C4-2B (cell line): ENCODE measurements around the gene KCTD16.

Experiments
- H3K27ac ChIP-seq: fragments of 450-650 bp; 2 replicates; pipeline ENCODE4 v1.5.1; 2017
- ZFX ChIP-seq: fragments of 450-650 bp; IDR thresholded peaks from 2 replicates; pipeline ENCODE4 v1.6.1; 2017
- TF ChIP-seq, protein P1 (sequence below): fragments of 450-650 bp; conservative IDR thresholded peaks from 2 replicates; pipeline ENCODE4 v1.5.1; 2017; ENCODE audit warnings: mild to moderate bottlenecking

The KCTD16 gene

DNA sequence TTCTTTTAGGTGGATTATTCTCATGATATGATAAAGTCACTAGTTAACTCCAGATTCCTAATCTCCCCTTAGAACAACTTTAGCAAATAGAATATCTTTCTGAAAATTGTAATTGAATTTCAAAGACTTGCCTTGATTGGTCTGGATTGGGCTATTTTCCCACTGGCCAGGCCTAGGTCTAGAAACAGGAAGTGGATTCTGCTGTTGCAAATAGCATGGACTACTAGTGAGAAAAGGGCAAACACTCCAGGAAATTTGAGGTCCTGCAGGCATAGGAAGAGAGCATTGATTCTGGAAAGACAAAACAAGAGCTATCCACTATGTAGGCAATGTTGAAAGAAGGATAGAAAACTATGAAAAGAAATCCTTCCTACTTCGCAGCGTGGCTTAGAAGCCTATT, 113.4 kb downstream of the KCTD16 start:
- TF ChIP-seq, protein P1, sequence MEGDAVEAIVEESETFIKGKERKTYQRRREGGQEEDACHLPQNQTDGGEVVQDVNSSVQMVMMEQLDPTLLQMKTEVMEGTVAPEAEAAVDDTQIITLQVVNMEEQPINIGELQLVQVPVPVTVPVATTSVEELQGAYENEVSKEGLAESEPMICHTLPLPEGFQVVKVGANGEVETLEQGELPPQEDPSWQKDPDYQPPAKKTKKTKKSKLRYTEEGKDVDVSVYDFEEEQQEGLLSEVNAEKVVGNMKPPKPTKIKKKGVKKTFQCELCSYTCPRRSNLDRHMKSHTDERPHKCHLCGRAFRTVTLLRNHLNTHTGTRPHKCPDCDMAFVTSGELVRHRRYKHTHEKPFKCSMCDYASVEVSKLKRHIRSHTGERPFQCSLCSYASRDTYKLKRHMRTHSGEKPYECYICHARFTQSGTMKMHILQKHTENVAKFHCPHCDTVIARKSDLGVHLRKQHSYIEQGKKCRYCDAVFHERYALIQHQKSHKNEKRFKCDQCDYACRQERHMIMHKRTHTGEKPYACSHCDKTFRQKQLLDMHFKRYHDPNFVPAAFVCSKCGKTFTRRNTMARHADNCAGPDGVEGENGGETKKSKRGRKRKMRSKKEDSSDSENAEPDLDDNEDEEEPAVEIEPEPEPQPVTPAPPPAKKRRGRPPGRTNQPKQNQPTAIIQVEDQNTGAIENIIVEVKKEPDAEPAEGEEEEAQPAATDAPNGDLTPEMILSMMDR, result no peak
- no peak for TF ChIP-seq ZFX

DNA sequence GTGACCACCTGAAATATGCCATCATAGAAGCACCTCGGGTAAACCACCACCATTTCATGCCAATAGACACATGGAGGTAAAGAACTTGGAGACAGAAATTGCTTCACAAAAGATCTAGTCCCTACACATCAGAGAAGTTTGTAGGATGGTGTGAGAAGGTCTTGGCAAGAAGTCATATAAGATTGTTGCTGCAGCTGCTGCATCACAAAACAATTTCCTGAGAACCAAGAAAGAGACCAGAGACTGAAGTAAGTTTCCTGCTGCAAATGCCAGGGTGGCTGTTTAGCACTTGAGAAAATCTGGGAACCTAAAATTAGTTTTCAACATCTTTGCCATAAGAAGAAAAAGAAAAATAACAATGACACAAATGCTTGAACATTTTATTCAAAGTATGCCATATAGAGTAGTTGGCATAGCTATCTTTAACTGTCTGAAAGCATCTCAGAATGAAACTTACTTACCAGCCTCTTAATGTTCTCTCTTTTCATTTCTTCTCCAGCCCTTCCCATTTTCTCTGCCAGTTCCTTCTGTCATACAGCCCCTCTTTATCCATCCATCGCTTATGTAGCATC, 114.3 kb downstream of the KCTD16 start:
- TF ChIP-seq, protein P1, result no peak
- TF ChIP-seq ZFX, result no peak
- no peak overlapping the region for H3K27ac ChIP-seq

More for the DNA sequence above, 113.4 kb downstream of the KCTD16 start:
- H3K27ac ChIP-seq, result no peak overlapping the region

DNA sequence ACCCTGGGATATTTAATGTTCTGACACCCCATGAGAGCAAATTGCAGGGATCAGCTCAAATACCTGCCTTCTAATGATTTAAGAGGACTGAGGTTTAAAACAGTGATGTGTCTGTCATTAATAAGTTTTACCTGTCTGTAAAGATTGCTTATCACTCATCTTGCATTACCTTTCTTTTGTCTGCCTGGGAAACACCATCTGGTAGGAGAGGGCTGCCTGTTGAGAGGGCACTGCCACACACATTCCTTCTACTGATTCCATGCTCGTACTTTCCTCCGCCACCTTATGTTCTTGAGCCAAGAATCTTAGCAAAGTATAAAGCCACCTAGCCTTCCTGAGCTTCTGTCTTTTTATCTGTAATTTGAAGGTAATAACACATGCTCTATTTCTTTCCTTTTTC, 118.6 kb downstream of the KCTD16 start:
- no peak for TF ChIP-seq ZFX
- TF ChIP-seq, protein P1, result no peak
- H3K27ac ChIP-seq, result no peak overlapping the region

DNA sequence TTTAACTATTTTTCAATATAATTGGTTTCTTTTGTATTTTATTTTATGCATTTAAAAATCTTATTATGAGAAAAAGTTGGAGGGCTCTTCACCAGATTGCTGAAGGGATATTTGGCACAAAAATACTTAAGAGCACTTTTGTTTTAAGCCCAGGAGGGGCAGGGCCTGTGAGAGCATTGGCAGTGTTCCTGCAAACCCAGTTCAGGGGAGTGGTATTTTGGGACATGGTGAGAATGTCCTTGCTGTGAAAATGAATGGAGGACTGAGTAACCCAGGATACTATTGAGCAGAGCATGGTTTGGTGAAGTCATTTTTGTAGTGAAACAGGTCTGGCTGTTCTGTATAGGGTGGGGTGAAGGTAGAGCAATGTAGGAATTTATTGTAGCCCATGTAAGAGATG, 121.4 kb downstream of the KCTD16 start:
- TF ChIP-seq ZFX, result no peak
- TF ChIP-seq, protein P1, result no peak
- no peak overlapping the region for H3K27ac ChIP-seq

DNA sequence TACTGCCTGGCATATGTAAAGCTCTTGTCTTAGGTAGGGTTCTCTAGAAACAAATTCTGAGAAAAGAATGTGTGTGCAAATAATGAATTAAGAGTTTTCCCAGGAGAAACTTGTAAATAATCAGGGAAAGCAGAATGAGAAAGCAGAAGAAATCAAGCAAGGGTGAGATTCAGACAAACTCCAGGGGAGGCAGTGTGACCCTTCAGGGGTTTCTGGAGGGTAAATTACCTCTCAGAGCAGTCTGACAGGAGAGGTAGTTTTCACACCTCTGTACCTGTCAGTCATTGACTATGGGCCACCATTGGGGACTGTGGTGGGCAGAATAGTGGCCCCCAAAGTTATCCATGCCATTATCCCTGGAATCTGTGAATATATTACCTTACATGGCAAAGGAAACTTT, 124.6 kb downstream of the KCTD16 start:
- TF ChIP-seq, protein P1, result no peak
- no peak for TF ChIP-seq ZFX
- no peak overlapping the region for H3K27ac ChIP-seq

DNA sequence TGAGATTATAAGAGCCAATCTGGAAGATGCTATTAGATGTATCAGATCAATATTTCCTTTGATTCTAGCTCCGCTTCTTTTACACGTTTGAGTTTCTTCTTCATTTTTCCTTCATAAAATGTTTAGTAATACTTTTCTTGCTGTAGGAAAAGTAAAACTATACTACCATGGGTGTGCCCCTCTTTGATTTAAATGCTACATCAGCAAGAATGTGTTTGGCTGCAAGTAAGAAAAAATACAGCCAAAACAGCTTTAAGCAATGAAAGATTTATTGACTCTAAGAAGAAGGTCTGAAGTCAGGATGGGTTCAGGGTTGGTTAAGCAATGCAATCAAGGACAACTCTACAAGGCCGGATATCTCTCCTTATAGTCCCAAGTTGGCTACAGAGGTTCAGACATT, 126.4 kb downstream of the KCTD16 start:
- no peak overlapping the region for H3K27ac ChIP-seq
- TF ChIP-seq, protein P1, result no peak
- TF ChIP-seq ZFX, result no peak

DNA sequence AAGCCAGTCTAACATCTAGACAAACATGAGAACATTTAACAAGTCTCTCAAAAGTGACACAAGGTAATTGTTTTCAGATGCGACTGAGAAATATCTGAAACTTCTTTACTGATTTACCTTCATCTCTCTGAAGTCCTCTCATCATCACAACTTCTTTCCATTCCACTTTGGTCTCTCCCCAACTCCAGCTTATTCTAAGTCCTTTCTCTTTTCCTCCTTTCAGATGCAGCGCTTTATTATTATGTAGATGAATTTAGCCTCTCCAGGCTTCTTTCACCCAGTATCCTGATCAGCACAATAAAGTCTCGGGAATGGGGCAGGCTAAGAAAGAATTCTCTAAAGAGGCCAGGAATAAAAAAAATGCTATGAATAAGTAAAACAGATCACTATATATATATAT, 128.0 kb downstream of the KCTD16 start:
- no peak overlapping the region for H3K27ac ChIP-seq
- no peak for TF ChIP-seq ZFX
- TF ChIP-seq, protein P1, result no peak
